SKM-1 (cell line): ENCODE results near the gene LY86.

ENCODE experiments used
- DNase-seq: peaks from one replicate; lab custom pipeline; 2025; ENCODE audit not compliant: unreplicated experiment; lab: John Stamatoyannopoulos, UW

Gene LY86

DNA sequence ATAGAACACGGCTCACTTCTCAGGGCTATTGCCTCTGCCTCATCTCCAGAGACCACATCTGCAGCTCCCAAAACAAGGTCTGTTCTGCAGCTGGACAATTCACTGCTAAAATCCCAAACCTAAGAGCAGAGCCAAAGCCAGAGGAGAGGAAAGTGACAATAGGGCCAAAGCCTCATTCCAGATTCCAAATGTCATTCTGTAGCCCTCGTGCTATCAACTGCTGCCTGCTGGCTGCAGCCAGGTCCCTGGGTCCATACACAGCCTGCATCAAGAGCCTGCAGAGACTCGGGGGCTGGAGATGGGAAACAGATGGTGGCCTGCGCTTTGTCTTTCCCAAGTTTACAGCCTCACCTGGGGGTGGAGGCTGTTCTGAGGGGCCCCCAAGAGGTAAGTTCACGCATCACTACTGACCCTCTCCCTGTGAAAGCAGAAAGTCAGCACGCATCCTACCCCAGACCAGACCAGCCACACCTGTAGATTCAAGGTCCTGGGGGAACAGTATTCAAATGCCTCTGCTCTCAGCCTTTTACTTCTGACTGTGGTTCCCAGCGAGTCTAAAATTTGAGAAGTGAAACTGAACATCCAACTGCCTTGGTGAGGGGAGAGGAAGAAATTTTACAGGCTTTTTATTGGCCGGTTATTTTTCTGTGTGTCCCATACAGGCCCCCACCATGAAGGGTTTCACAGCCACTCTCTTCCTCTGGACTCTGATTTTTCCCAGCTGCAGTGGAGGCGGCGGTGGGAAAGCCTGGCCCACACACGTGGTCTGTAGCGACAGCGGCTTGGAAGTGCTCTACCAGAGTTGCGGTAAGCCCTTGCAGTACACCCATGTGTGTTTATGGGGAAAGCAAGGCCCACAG is at the start of gene LY86:
LY86 (plus strand) TSS at position 657 of the 860 bp plus-strand sequence; CDS start at position 672, 15 bp downstream.
- peak; percentile 31 for DNase-seq

DNA sequence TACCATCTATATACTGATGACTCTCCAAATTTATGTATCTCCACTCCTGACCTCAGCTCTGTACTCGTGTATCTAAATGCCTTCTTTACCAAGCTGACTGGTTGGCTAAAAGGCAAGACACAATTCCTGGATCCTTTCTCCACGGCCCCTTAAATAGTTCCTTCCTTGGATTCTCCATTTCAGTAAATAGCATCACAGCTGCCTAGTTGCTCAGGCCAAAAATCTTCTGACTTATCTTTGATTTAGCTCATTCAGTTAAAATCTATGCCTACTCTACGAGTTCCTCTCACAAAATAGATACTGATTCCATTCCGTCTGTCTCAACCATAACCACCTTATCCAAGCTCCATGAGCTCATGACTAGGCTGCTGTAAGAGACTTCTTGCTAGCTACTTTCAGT is 49.5 kb upstream of the LY86 start:
- DNase-seq: no peak

DNA sequence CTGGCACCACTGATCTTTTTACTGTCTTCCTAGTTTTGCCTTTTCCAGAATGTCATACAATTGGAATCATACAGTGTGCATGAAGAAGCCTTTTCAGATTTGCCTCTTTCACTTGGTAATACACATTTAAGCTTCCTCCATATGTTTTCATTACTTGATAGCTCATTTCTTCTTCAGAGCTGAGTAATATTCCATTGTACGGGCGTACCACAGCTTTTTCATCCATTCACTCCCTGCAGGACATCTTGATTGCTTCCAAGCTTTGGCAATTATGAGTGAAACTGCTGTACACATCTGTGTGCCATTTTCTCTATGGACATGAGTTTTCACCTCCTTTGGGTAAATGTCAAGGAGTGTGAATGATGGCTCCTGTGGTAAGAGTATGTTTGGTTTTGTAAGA is 46.2 kb upstream of the LY86 start:
- DNase-seq: no peak

DNA sequence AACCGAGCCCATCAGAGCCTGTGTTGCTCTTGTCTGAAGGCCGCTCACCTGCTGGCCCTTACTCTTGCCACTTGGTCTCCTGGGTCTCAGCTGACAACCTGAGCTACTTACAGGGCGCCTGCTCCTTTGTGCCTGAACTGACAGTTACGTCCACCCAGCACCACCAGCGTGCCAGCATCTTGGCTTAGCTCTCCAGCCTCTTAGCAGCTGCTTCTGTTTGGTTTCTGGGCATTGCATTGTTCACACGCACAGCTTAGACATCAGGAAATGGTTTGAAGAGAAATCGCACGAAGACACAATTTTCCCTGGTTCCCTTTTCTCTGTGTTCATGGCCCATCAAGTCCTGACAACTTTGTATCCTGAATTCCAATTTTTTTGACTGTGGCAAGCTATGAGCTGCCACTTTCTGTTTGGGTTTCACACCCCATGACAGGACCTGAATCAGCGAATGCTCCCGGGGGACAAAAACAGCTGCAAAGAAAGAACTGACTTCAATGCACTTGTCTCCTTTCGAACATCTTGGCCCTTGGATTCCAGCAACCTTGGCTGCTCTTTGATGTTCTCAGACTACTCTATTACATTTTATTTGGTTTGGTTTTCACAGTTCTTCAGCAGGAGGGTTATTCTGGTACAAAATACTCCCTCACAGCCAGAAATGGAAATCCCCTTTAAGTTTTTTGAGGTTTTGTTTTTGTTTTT is 45.2 kb upstream of the LY86 start:
- DNase-seq: no peak

DNA sequence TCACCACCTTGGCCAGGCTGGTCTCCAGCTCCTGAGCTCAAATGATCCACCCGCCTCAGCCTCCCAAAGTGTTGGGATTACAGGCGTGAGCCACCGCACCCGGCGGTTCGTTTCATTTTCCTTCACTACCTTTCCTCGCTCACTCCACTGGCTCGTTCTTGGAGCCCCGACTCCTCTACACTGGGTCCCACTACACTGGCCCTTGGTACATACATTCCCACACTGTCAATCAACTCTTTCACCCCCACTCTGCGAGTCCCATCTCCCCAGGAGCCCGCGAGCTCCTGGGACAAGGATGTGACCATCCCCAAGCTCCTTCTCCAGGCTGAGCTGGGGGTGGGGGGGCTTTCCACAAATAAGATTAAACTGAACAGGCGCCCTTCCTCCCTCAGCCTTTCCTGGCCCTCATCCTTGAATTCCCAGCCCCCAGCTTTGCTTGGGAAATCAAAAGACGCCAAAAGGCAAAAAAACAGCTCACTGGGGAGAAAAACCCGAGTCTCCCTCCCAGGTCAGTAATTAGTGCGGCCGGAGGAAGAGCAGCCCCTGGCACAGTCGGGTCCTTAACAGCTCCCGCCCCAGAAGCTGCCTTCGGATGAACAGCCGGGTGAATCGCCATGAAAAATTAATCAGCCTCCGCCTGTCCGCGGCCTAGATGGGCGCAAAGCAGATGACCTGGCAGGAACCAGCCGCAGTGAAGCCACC is 42.8 kb upstream of the LY86 start:
- no peak for DNase-seq

DNA sequence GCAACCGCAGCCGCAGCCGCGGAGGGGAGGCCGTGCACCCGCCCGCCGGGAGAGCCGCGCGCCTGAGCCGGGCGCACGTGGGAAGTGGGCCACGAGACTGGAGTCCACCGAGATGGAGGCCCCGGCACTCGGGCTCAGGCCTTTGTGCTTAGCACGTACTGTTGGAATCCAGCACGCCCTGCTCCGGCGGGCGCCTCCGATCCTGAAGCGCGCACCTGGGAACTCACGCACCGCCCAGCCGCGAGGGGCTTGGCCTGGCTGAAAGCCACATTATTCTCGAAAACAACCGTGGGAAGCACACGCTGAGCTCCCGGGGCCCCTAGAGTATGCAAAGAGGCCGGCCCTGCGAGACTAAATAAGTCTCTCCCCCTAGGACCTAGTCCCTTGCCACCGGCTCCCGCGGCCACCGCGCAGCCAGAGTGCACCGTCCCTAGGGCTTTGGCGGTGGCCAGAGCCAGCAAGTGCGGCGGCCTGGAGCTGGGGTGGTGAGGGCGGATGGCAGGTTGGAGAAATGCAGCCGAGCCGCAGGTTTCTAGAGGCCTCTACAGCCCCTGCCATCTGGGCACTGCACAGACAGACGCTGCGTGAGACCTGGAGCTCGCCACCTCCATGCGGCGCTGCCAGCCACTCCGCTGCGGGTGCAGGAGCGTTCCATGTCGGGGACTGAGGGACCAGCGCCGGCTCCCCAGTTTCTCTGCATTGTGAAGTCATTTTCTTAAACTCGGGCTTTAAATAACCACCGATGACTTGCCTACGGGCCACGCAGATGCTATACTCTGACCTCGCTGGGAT is 42.0 kb upstream of the LY86 start:
- peak; percentile 71 for DNase-seq

DNA sequence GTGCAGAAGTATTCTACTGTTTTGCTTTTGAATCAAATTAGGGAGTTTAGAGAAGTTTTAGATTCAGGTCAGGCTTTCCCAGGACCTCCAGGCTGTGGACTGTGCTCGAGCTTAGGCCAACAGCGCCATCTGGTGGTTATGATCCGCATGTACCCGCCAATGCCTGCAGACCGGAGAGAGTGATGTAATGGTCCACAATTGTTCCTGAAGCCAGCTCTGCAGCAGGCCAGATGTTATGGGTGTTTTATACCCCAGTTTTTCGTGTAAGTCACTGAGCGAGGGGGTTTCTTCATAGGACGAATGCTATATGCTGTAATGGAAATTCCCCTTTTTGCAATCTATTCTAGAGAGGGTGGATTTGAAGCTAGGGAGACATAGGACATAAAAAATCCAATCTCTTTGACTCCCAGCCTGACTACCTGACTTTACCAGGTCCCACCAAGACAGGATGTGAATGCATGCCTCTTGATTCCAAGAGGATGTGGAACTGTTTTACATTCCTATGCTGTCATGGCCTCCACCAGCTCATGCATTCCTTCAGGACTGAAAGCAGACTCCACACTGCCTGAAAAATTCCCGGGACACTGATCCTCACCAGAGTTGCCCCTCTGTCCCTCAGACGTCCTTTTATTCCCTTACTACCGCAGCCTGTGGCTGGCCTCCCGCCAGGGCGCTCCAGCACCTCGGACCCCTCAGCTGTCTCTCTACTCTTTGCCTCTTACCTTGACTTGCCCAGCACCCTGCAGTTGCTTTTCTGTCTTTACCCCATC is 41.2 kb upstream of the LY86 start:
- peak; percentile 85 for DNase-seq

DNA sequence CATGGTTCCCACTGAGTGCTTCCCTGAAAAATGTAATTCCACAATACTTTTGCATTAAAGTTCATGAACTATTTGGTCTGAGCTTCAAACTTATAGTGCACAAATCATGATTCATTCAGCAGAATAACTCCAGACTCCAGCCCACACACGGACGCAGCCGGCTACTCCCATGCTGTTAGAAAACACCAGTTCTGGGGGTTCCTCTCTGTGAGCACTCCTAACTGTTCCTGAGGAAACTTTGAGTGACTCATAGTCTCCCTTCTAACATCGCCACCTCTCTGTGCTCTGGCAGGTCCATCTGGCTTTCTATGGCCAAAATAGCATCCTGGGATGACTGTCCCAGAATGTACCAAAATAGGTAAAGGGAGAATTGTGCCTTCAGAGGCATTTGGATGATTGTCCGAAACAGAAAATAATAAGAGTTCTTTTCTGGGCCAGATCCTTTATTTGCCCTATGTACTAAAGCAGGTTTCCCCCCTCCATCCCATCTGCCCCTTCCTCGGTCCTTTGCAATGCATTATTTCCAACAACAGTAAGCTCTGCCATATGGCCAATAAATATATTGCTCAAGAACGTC is 32.3 kb upstream of the LY86 start:
- no peak for DNase-seq

DNA sequence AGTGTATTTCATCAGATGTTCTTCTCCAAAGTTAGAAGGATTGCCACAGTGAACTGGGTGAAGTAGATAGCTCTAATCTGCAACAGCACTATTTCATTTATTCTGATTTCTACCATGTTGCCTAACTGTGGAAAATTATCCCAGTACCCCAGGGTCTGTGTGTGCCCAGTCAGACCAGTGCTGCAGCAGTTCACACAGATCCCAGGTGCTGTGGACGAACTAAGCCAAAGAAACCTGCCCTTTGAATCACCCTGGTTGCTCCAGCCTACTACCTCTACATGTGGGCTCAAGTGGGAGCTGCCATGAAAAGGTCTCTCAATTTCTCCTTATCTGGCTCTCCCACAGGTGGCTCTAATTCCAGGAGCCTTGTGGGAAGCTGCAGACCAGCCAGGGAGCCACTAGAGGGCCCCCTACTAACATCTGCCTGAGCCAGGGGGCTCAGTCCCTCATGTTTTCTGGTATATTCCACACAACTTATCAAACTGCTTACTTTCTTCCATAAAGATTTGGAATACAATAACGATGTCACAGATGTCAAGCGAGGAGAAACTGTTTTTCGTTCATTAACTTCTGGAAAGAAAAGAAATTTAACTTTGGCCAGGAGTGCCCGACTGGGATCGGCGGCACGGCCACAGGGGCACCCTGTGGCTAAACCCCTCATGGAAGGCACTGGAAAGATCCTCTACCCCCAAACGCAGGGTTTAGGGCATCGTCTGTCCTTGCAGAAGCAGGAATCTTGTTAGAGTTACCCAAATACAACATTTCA is 31.6 kb upstream of the LY86 start:
- DNase-seq: peak; percentile 30

DNA sequence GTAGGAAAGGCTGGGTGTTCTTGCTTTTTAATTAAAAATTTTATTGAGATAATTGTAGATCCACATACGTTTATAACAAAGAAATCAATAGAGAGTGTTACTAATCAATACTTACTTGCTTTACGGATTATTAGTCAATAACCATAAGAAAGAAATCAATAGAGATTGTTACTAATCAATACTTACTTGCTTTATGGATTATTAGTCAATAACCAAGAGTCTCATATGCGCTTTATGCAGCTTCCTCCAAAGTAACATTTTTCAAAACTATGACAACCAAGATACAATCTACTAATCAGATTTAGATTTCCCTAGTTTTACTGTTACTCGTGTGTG is 31.0 kb upstream of the LY86 start:
- DNase-seq: no peak

DNA sequence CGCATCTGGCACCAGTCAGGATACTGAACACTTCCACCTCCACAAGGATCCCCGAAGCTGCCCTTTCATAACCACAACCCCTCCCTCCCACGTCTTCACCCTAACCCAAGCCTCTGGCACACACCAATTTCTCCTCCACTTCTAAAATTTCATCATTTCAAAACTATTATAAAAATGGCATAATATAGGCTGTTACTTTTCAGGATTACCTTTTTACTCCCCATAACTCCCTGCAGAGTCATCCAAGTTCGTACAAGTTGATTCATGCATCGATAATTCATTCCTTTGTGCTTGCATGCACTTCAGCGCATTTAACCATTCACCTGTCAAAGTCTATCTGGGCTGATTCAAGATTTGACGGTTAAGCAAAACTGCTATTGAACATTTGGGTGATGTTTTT is 30.6 kb upstream of the LY86 start:
- no peak for DNase-seq

DNA sequence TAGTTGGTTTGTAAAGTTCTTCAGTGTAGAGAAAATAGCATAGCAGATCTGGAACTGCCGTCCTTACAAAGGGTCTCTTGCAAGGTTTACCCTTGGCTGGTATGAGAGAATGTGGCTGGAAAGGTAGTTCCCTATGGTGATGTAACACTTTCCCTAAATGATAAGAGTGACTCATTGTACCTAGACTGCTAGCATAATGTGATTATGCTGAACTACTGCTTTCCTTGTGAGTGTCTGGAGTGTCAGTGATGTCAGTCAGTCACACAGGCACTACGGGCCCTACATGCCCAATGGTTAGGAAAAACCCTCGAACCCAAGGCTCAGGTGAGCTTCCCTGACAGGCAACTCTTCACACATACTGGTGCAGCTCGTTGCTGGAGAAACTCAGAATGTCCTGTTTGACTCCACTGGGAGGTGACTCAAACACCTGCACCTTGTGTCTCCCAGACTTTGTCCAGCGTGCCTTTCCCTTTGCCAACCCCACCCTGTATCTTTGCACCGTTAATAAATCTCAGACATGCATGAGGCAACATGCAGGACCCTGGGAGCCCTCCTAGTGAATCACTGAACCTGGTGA is 28.4 kb upstream of the LY86 start:
- DNase-seq: peak; percentile 14

DNA sequence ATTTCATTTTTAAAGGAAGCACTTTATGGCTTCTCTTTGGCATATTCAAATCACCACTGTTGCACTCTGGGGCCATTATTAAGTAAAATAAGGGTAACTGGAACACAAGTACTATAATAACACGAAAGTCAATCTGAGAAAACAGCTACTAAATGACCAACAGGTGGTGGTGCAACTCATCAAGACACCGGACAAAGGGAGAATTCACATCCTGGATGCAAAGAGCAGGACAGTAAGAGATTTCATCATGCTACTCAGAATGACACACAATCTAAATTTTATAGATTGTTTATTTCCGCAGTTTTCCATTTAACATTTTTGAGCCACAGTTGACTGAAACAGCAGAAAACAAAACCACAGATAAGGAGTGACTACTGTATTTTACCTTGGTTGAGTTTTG is 27.6 kb upstream of the LY86 start:
- DNase-seq: no peak

DNA sequence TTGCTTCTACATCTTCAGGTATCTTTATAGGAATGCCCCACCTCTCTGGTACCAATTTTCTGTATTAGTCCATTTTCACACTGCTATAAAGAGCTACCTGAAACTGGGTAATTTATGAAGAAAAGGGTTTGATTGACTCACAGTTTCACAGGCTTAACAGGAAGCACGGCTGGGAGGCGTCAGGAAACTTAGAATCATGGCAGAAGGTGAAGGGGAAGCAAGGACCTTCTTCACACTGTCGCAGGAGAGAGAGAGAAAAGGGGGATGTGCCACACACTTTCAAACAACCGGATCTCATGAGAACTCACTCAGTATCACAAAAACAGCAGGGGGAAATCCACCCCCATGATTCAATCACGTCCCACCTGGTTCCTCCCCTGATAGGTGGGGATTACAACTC is 24.4 kb upstream of the LY86 start:
- no peak for DNase-seq

DNA sequence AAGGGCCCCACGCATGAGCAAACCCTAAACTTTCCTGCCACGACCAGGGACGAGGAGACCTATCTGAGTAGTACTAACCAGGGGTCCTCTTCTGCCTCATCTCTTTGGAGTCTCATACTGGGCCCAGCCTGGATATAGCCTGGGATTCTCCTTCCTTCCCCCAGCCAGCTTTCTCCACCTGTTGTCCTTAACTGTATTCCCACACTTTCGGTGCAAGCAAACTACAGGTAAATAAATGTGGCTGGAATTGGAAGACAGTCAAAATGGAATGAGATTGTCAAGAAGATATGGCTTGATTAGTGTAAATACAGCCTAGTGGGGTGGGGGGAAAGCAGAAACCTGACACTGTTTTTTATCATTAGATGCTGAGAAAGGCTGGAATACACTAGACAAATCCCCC is 23.5 kb upstream of the LY86 start:
- no peak for DNase-seq

DNA sequence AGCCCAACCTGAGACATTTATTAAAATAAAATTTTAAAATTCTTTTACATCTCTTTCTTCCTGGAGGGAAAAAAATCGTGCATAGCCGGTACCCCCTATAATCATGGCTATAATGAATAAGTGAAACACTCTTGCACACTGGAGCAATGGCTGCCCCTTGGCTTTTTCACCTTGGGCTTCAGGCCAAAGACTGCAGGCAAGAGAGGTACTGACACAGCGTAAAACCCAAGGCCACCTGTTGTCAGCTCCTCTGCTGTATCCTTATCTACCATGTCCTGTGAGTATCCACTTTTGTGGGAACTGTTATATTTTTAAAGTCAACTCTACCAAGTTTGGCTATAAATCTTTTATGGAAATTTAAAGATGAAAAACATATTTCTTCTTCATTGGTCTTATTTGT is 23.0 kb upstream of the LY86 start:
- DNase-seq: no peak

DNA sequence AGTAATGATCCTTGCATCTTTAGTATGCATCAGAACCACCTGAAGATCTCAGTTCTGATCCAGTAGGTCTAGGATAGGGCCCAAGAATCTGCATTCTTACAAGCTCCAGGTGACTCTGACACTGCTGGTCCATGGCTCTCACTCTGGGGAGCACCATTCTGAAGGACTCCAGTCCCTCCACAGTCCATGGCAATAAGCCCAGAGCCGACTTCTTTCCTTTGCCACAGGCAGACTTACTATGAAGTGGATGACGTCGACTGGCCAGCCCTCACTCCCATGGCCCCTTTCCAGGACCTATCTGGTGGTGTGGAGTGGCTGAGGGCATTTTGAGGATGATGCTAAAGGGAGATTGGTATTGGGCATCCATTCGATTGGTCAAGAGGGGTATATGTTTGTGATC is 21.8 kb upstream of the LY86 start:
- no peak for DNase-seq

DNA sequence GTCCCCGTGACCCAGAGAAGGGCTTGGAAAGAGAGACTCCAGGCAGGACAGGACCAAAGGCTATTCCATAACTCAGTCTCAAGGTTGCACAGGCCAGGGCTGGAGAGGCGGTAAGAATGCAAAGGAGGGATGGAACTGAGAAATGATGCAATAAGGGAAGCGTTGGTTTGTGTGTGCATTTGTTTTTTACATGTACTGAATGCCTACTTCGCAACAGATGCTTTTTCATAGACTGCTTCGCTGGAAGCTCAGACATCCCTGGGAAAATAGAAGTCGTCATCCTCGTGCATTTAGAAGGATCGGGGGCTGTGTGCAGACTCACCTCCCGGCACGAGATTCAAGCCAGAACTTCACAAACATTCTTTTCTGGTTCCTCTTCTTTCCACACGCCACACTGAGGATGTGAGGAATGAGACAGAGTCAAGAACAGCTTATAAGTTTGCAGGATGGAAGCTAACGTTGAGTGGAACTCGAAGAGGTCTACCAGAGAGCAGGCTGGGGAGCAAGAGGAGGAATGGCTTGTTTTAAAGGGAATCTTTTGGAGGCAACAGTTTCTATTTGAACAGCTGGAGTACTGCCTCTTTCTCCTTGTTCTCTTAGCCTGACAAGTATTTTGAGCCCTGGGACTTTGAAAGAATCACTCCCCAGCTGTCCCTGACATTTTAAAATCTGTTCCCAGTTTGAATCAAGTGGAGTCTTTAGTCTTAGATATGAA is 19.3 kb upstream of the LY86 start:
- no peak for DNase-seq

DNA sequence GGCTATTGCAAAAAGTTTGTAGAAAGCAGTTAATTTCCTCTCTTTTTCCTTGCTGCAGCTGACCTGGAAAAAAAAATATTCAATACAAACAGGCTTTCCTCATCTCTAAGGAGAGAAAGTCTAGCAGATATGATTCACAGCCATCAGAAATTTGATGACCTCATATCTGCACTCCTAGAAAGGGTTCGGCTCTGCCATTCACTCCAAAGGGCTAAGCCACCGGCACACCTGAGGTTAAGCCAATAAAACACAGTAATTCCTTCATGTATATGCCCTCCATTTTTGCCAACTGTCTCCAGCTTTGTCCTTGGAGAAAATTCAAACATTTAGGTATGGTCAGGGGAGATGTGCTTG is 18.7 kb upstream of the LY86 start:
- DNase-seq: no peak
